Medulla oblongata (tissue), 1 donor: ENCODE measurements around the gene RCC1.
"Not testable (repeated sequence)": the region's sequence is repeated elsewhere in the genome, so short reads cannot be mapped to it uniquely, and the experiment has no call there.

Experiments used
- DNase-seq: peaks from one replicate; pipeline ENCODE4 v3.0.0-alpha.2; 2015; ENCODE audit errors: extremely low spot score

Gene RCC1

DNA sequence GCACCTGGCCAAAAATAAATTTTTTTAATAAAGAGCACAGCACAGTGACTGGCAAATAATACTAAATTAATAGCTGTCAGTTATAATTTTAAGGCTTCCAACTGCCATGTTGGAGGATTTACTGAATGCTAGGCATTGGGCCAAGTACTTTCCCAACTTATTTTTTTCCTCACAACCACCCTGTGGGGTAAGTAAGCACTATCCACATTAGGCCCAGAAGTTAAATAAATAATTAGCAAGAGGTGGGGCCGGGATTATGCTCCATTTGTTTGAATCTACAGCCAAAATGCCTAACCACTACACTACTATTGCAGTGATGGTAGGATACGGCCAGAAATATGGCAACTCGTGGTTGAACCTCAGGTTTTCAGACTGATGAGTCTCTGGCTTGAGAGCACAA lies 42.5 kb downstream of the RCC1 start:
- no peak for DNase-seq

- DNase-seq = no peak
These were observed 45.5 kb downstream of the RCC1 start for GRCh38 chr1:28551381-28551780.

DNA sequence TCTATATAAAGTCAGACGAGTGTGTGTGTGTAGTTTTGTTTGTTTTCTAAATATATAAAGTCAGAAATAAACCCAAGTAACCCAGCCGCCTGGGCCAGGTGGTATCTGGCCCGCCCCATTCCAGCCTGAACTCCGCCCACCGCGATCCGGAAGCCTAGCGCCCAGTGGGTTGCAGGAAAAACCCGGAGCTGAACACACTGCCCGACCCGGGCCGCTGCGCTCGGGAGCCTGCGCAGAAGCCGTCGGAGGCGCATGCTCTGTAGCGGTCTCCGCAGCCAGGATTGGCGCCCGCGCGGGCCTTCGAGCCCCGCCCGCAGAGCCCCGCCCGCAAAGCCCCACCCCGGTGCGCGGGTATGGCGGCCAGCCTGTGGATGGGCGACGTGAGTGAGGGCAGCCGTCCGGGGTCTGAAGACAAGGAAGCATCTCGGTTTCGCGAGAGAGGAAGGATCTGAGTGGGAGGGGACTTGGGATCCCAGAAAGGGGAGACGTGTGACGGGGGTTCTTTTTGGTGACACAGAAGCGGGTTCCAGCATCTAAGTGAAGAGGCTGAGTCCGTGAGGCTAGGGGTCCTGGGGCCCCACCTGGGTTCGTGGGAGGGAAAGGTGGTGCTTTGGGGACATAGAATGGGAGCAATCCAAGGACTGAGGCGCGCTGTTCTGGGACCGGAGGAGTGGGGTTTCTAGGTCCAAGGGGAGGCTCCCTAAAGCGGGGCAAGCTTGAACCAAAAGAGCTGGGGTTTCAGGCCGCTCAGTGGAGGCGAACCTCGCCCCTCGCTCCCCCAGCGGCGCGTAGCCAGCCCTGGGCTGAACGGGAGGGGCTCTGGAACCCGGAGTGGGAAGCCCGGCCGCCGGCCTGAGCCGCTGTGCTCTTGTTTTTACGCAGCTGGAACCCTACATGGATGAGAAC lies 47.2 kb downstream of the RCC1 start, which contains the start of gene TRNAU1AP:
Gene TRNAU1AP, plus strand, starts transcription at position 328 of the 906 bp plus-strand sequence. Its CDS starts 26 bp downstream, at position 354.
- DNase-seq = peak; percentile 96

- no peak for DNase-seq
These were observed 55.0 kb downstream of the RCC1 start for GRCh38 chr1:28560886-28561285.

DNA sequence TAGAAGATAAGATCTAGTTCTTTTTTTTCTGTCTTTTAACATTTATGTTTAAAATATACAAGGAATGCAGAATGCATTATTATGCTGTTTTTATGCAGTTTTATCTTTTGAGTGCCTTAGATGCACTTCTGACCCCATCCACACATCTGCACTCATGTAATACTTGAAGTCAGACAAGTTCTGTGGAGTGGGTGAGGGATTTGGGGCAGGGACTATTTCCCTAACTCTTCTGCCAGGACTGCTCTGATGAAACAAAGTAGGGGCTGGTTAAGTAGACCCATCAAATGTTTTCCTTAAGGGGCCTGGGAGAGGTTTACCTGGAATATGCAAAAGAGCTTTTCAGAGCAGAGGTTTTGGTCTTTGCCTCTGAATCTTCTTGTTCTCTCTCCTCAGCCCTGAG lies 58.5 kb downstream of the RCC1 start:
- DNase-seq = no peak

GRCh38 chr1:28565040-28565439 lies 59.2 kb downstream of the RCC1 start:
- DNase-seq = no peak

DNA sequence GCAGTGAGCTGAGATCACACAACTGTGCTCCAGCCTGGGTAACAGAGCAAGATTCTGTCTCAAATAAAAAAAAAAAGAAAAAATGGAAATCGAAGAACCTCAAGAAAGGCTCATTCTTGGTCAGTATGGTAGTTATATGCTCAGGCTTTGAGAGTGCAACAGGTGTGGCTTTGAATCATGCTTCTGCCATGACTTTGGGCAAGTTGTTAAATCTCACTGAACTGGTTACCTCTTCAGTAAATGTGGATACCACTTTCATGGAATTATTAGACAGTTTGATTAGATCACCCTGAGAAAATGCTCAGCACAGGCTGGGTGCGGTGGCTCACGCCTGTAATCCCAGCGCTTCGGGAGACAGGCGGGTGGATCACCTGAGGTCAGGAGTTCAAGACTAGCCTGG lies 59.9 kb downstream of the RCC1 start:
- DNase-seq = no peak

- no peak for DNase-seq
These were observed 61.1 kb downstream of the RCC1 start for GRCh38 chr1:28566931-28567330.

- DNase-seq = no peak
These were observed 66.1 kb downstream of the RCC1 start for GRCh38 chr1:28571911-28572310.

DNA sequence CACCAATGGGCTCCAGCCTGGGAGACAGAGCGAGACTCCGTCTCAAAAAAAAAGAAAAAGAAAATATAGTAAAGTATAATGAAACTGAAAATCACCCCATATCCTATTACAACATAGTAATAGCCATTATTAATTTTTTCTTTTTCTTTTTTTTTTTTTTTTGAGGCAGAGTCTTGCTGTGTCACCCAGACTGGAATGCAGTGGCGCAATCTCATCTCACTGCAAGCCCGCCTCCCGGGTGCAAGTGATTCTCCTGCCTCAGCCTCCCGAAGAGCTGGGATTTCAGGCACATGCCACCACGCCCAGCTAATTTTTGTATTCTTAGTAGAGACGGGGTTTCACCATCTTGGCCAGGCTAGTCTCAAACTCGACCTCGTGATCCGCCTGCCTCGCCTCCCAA lies 67.0 kb downstream of the RCC1 start:
- not testable (repeated sequence) for DNase-seq

GRCh38 chr1:28573564-28573963 lies 67.7 kb downstream of the RCC1 start:
- no peak for DNase-seq

GRCh38 chr1:28577052-28577678 lies 71.3 kb downstream of the RCC1 start:
- no peak for DNase-seq

DNA sequence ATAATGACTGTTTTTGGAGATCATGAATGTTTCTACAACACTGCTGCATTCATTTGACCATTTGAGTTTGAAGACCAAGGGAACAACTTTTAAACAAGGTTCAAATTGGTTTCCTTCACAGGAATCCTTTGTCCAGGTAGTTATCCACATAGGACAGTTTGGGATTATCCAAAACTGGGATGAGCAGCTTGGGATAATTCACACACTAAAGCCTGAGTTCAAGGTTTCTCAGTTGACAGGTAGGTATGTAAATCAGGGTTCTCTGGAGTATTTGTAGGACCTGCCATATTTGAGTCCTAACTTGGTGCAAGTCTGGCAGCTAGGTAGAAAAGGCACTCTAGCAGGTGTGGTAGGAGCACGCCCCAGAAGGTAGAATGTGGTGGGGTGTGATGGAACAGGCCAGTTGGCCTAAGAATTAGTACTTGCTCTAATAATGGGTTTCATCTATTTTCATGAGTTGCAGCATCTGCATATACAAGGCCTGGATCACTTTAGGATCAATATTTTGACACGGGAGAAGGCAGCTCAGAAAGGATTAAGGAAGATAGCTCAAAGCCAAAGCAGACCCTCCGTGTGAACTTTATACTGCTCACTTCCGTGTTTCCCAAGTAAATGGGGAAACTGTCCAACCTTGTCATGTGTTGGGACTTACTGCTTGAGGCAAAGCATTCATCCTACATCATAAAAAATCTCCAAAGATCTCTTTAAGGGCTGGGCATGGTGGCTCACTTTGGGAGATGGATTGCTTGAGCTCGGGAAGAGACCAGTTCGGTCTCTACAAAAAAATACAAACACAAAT lies 72.1 kb downstream of the RCC1 start:
- DNase-seq = no peak

DNA sequence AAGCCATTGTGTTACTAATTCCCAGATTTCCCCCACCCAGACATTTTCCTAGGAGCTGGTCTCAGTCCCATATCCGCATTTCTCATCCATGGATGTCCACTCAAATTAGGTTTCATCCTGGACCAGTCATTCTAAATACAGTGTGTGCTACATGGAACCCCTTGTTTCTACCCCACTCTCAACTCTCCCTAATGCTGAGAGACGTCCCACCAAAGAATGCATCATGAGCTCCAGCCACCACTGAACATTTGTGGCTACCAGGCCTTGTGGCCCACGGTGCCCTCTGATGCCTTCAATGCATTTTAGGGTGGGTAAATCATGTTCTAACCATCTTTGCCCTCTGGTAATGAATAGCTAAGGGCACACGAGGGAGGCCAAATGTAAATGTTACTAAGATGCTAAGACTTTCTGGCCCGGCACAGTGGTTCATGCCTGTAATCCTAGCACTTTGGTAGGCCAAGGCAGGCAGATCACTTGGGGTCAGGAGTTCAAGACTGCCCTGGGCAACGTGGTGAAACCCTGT lies 72.9 kb downstream of the RCC1 start:
- no peak for DNase-seq

DNA sequence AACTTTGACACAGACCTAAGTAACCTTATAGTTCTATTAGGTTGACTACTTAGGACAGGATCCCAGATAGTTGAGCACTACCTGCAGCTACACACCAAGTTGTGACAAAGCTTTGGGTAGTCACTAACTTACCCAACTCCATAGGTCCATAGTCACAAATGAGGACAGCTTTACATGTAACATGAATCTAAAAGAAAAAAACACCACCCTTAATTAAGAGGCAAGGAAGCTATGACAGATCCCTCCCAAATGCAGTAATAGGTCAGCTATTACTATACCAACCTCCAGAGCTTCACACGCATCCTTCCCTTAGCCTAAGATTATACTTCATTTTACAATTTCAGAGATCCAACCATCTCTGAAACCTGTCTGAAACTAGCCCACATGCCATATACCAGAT lies 73.6 kb downstream of the RCC1 start:
- DNase-seq = no peak

- peak; percentile 49 for DNase-seq
These were observed 75.1 kb downstream of the RCC1 start for GRCh38 chr1:28580722-28581530.

DNA sequence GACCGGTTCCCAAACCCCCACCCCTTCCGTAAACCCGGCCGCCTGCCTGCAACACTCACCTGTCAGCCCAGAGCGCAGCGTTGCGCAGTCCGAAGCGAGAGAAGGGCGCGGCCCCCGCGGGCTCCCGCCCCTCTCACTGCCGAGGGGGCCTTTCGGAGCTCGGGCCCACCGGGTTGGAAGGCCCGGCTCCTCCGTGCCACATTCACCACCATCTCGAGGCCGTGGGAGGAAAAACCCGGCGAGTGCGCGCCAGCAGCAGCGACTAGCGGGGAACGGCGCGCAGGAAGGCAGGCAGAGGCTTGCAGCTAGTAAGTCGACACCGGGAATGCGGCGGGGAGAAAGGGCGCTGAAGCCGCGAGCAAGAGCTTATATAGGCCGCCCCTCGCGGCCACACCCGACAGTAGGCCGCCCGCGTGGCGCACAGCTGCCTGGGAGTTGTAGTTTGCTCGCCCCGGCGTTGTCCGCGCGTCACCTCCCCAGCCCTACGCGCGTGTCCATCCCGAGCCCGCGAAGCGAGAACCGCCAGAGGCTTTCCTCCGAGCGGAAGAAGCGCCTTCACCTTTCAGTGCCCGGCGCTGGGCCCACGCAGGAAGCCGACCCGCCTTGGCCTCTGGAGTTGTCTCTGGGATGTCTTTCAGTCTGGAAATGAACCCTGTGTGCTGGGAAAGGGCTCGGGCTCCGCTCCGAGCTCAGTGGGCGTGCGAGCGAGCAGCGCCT lies 75.8 kb downstream of the RCC1 start:
- DNase-seq = peak; percentile 97

GRCh38 chr1:28582248-28582615 lies 76.4 kb downstream of the RCC1 start:
- no peak for DNase-seq

DNA sequence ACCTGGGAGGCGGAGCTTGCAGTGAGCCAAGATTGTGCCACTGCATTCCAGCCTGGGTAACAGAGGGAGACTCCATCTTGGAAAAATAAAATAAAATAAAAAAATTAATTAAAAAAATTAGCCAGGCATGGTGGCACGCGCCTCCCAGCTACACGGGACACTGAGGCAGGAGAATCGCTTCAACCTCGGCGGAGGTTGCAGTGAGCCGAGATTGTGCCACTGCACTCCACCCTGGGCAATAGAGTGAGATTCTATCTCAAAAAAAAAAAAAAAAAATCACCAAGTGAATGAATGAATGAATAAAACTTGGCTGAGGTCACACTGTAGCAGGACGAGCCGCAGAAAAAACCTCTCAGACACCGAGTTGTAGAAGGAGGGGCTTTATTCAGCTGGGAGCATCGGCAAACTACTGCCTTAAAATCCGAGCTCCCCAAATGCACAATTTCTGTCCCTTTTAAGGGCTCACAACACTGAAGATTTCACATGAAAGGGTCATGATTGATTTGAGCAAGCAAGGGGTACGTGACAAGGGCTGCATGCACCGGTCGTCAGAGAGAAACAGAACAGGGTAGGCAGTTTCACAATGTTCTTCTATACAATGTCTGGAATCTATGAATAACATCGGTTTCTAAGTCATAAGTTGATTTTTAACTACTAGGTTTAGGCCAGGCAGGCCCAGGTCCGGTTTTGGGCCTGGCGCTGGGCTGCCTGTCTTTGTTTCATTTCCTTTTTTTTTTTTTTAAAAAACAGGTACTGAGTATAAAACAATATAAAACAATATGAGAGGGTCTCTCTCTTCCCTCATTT lies 80.9 kb downstream of the RCC1 start:
- not testable (repeated sequence) for DNase-seq
